Skeletal muscle satellite cell (primary cell): ENCODE data around the gene GULP1.

ENCODE experiments used
- H3K27me3 ChIP-seq: 2 replicates; pipeline ENCODE4 v1.7.0; 2013; ENCODE audit warnings: low read length; ENCODE audit not compliant: control insufficient read depth, insufficient read depth
- H3K36me3 ChIP-seq: 2 replicates; pipeline ENCODE4 v1.7.0; 2013; ENCODE audit warnings: mild to moderate bottlenecking, control low read depth, low read length; ENCODE audit not compliant: insufficient read depth
- H3K4me1 ChIP-seq: 2 replicates; pipeline ENCODE4 v1.7.0; 2013; ENCODE audit warnings: low read length; ENCODE audit not compliant: control insufficient read depth, insufficient read depth
- H3K4me2 ChIP-seq: 2 replicates; pipeline ENCODE4 v1.7.0; 2013; ENCODE audit warnings: mild to moderate bottlenecking, low read length
- H3K4me3 ChIP-seq: 2 replicates; pipeline ENCODE4 v1.7.0; 2013; ENCODE audit warnings: low read length
- H3K9ac ChIP-seq: 2 replicates; pipeline ENCODE4 v1.7.0; 2013; ENCODE audit warnings: mild to moderate bottlenecking, low read depth, low read length, moderate library complexity
- H3K9me3 ChIP-seq: replicated peaks from 2 replicates; pipeline ENCODE4 v1.7.0; 2013; ENCODE audit warnings: mild to moderate bottlenecking, control low read depth, low read length

GULP1 gene

DNA sequence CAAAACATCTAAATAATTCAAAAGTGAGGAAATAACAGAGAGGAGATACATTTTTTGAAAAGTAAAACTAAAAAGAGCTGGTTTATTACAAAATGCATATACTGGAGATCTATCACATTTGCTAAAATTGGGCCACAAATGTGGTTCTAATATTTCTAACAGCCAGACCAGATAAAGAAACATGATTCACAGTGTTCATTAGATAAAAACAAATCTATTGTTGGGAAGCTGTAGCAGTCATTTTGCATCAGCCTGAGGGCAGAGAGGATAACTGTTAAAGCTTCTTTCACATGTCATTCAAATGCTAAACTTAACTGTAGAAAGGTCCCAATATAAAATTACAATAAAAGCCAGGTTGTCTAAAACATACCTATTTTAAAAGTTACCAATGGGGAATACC is 148.3 kb downstream of the GULP1 start:
- Histone ChIP-seq H3K36me3 (no peaks in the 10 kb centered on the region), H3K4me2 (no peak overlapping the region), H3K4me1 (no peaks in the 10 kb centered on the region), H3K27me3 (no peaks in the 10 kb centered on the region), H3K9me3 (no peaks in the 10 kb centered on the region), H3K9ac (no peak overlapping the region), H3K4me3 (no peak overlapping the region)

DNA sequence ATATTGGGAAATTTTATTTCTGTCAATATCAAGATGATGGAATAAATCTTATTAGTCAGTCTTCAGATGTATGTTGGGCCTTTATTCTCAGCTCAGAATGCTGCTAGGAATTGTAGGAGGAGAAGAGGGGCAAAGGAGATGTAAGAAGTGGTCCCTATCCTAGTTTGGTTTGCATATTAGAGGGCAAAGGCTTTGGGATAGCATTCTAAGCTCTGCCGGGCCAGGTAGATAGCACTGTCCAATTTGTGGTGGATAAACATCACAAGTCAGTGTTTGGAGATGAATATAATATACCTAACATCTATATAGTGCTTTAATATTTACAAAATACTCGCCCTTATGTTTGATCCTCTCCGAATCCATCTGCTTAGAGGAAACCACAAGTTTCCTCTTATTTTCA is 149.2 kb downstream of the GULP1 start:
- Histone ChIP-seq H3K9ac (no peak overlapping the region), H3K4me2 (no peak overlapping the region), H3K36me3 (no peaks in the 10 kb centered on the region), H3K9me3 (no peaks in the 10 kb centered on the region), H3K27me3 (no peaks in the 10 kb centered on the region), H3K4me3 (no peak overlapping the region), H3K4me1 (no peaks in the 10 kb centered on the region)

DNA sequence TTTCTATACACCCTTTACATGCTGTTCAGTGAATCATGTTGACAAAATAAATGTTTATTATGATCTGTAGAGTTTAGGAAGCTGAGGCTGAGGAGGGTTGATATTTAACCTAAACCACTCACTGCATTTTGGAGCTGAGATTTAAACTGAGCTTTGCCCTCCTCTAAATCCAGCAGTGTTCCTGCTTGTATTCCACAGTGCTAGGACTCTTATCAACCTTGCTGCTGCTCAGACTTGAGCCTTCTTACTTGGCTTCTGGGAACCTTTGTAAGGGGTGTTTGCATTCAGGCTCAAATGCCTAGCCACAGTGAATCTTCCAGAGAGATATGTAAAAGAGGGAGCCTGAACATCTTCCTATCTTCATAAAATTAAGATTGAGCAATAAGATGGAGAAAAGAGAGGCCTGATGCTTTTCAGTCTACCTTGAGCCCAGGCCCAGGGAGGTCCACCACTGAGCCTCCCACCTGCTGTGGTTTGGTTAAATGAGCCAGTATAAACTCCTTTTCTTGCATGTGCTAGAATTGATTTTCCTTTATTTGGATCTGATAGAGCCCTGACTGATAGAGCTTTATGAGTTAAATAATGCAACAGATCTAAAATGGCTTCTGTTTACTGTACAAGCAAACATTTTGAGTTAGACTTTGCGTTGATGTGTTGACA is 149.7 kb downstream of the GULP1 start:
- no peaks in the 10 kb centered on the region for H3K9me3 ChIP-seq
- H3K4me2 ChIP-seq: no peak overlapping the region
- no peaks in the 10 kb centered on the region for H3K36me3 ChIP-seq
- no peaks in the 10 kb centered on the region for H3K4me1 ChIP-seq
- no peak overlapping the region for H3K4me3 ChIP-seq
- H3K27me3 ChIP-seq: no peaks in the 10 kb centered on the region
- H3K9ac ChIP-seq: no peak overlapping the region

DNA sequence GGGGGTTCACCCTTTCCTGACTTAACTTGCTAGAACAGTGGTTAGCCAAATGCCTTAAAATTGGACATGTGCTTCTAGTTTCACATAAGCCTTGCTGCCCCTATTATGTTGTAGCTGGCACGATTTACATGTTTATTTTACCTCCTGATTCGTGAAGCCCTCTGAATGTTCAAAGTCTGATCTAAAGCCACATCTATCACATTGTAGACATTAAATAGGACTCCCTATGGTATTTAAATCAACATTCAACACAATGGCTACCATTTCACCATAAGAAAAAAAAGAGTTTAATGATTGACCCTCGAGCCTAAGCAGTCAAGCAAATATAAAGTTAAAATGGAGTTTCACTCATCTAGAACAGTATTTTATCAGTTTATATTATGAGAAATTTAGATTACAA is 151.5 kb downstream of the GULP1 start:
- Histone ChIP-seq H3K4me3 (no peak overlapping the region), H3K9me3 (no peaks in the 10 kb centered on the region), H3K4me2 (no peak overlapping the region), H3K36me3 (no peaks in the 10 kb centered on the region), H3K27me3 (no peaks in the 10 kb centered on the region), H3K4me1 (no peaks in the 10 kb centered on the region), H3K9ac (no peak overlapping the region)

DNA sequence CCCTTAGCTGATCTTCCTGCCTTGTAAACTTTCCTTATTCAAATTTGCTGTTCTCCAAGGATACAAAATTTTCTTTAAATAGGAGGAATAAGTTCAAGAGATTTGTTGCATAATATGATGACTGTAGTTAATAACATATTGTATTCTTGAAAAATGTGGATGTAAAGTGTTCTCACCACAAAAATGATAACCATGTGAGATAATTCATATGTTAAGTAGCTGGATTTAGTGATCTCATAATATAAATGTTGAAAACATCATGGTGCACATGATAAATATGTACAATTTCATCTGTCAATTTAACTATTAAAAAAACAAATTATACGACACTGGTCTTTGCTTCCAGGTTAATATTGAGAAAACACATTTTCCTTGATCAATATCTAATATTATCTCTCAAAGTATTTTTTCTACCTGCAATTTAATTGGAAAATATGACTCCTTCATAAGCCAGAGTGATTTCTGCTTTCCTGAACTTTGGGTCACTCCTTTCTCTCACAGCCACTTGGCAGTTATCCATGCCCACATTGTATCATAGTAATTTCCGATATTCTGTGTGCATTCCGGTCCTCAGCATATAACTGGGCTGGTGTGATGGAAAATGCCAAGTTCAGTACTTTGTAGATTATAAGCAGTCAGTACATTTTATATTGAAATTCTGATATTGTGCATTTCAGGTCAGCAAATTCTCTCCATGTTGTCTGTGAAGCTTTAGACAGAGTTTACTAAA is 152.6 kb downstream of the GULP1 start:
- no peak overlapping the region for H3K4me2 ChIP-seq
- H3K9me3 ChIP-seq: no peaks in the 10 kb centered on the region
- H3K9ac ChIP-seq: no peak overlapping the region
- H3K4me1 ChIP-seq: no peaks in the 10 kb centered on the region
- no peaks in the 10 kb centered on the region for H3K27me3 ChIP-seq
- H3K4me3 ChIP-seq: no peak overlapping the region
- H3K36me3 ChIP-seq: no peaks in the 10 kb centered on the region

DNA sequence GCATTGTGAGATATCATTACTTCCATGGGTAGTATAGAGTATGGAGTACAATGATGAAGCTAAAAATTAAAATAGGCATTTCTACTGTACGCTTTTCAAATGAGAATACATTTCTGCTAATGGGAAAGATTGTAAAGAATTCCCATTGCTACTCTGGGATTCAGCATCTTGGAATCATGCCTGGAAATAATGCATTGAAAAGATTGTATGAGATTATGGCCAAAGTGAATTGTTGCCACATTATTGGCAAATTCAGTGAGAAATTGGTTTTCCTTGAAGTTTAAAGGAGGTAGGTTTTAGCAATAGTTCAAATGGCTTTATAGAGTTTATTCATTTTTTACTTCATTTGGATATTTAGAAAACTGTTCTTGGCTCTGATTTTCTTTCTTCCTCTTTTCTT is 157.9 kb downstream of the GULP1 start:
- Histone ChIP-seq H3K36me3 (no peaks in the 10 kb centered on the region), H3K4me1 (no peaks in the 10 kb centered on the region), H3K4me2 (no peak overlapping the region), H3K4me3 (no peak overlapping the region), H3K9me3 (no peaks in the 10 kb centered on the region), H3K9ac (no peak overlapping the region), H3K27me3 (no peaks in the 10 kb centered on the region)

DNA sequence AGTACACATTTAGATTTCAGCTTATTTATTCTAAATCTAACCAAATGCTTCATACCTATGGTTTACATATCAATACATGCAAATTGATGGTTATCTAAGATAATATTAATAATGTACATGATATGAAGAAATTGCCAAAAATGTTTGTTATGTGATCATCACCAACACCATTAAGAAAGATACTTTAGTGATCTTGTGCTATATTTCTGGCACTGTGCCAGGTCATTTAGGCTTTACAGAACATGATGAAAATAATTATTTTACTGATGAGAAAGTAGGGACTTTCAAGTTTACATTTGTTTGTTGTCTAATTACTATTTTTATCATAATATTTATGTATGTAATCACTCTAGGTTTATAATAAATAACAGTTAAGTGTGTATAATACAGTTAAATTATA is 158.3 kb downstream of the GULP1 start:
- H3K4me2 ChIP-seq: no peak overlapping the region
- H3K27me3 ChIP-seq: no peaks in the 10 kb centered on the region
- H3K9ac ChIP-seq: no peak overlapping the region
- no peaks in the 10 kb centered on the region for H3K36me3 ChIP-seq
- no peak overlapping the region for H3K4me3 ChIP-seq
- no peaks in the 10 kb centered on the region for H3K4me1 ChIP-seq
- no peaks in the 10 kb centered on the region for H3K9me3 ChIP-seq

DNA sequence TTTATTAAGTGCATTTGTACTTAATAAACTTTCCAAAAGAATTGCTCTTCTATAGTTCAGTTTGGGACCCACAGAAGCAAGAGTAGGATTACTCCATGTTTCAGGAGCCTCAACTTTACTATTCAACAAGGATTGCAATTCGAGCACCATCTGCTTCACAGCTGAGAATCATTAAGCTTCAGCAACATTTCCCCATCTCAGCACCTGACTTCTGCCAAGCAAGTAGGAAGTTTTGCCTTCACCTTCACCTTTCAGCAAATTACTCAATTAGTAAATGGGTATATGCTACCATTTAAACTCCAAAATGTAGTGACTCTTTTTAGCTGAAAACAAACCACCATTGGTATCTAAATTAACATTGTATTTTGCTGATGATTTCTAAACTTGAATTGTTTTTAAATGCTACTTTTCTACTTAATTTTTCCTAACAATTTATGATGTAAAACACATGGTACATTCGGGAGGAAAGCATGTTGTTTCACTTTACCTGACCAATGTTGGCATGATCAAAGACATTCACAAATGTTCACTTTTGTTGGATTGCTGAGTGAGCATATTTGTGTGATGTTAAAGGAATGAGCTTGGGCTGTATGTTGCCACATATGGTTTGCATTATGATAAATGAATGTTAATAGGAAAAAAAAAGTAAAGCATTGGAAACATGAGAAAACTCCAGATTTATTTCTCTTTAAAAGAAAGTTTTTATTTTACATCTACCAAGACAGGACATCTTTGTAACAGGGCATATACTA is 159.2 kb downstream of the GULP1 start:
- no peak overlapping the region for H3K9ac ChIP-seq
- H3K4me2 ChIP-seq: no peak overlapping the region
- no peaks in the 10 kb centered on the region for H3K4me1 ChIP-seq
- H3K9me3 ChIP-seq: no peaks in the 10 kb centered on the region
- no peaks in the 10 kb centered on the region for H3K27me3 ChIP-seq
- no peak overlapping the region for H3K4me3 ChIP-seq
- H3K36me3 ChIP-seq: no peaks in the 10 kb centered on the region

DNA sequence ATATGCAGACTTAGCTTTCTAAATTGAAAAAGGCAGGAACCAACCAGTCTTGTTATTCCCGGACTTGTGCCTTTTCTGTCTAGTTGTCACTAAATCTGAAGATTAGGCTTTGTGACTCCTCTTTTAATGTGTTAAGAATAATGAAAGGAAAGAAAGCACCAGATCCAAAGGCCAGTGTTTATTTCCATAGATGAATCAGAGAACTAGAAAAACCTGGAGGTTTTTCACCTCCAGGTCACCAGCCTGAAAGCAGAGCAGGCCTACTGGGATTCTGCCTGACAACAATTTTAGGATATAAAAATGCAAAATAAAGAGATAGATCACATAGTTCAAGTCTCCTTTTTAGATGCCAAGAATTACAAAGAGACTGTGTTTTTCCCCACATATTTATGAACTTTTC is 160.4 kb downstream of the GULP1 start:
- Histone ChIP-seq H3K27me3 (no peaks in the 10 kb centered on the region), H3K36me3 (no peaks in the 10 kb centered on the region), H3K9ac (no peak overlapping the region), H3K4me2 (no peak overlapping the region), H3K4me3 (no peak overlapping the region), H3K9me3 (no peaks in the 10 kb centered on the region), H3K4me1 (no peaks in the 10 kb centered on the region)

DNA sequence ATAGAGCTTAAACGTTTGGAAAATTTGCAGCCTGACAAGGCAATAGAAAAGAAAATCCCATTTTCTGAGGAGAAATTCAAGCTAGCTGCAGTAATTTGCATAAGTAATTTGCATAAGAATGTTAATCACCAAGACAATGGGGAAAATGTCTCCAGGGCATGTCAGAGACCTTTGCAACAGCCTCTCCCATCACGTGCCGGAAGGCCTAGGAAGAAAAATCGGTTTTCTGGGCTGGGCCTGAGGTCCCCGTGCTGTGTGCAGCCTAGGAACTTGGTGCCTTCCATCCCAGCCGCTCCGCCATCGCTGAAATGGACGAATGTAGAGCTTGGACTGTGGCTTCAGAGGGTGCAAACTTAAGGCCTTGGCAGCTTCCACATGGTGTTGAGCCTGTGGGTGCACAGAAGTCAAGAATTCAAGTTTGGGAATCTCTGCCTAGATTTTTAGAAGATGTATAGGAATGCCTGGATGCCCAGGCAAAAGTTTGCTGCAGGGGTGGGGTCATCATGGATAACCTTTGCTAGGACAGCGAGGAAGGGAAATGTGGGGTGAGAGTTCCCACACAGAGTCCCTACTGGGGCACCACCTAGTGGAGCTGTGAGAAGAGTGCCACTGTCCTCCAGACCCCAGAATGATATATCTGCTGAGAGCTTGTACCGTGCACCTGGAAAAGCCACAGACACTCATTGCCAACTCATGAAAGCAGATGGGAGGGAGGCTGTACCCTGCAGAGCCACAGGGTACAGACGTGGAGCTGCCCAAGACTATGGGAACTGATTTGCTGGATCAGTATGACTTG is 164.6 kb downstream of the GULP1 start:
- Histone ChIP-seq H3K4me2 (no peak overlapping the region), H3K9ac (no peak overlapping the region), H3K36me3 (no peaks in the 10 kb centered on the region), H3K4me3 (no peak overlapping the region), H3K4me1 (no peaks in the 10 kb centered on the region), H3K9me3 (no peaks in the 10 kb centered on the region), H3K27me3 (no peaks in the 10 kb centered on the region)

DNA sequence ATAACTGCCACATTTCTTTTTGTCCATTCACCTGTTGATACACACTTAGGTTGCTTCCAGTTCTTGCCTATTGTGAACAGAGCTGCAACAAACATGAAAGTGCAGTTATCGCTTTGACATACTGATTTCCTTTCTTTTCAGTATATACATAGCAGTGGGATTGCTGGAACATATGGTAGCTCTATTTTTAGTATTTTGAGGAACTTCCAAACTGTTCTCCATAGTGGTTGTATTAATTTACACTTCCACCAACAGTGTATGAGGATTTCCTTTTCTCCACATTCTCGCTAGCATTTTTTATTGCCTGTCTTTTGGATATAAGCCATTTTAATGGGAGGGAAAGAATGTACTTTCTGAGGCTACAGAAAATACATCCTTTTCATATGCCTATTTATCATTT is 167.4 kb downstream of the GULP1 start:
- Histone ChIP-seq H3K9ac (no peak overlapping the region), H3K9me3 (no peaks in the 10 kb centered on the region), H3K4me2 (no peak overlapping the region), H3K4me3 (no peak overlapping the region), H3K36me3 (no peaks in the 10 kb centered on the region), H3K27me3 (no peaks in the 10 kb centered on the region), H3K4me1 (no peaks in the 10 kb centered on the region)
